Thoracic aorta (tissue), 2 donors: ENCODE results near the gene NOD2. TPM values are rescaled to one million over a fixed set of nuclear protein-coding genes. Genes with fewer than 3 reads are reported as not detected.

Experiments
- ATAC-seq: fragments of 150-250 bp; one replicate; pipeline ENCODE4 v1.8.0; 2017; ENCODE audit warnings: low read depth; ENCODE audit not compliant: insufficient number of reproducible peaks, low FRiP score
- DNase-seq: peaks from one replicate; pipeline ENCODE4 v3.0.0-alpha.2; 2020; ENCODE audit warnings: low spot score
- H3K27ac ChIP-seq, 2 donors: fragments of 200-600 bp; sonication (generic); 1 replicate in 1 of 2; 2 replicates in 1 of 2; pipeline ENCODE4 v1.5.1; 2016; ENCODE audit warnings: mild to moderate bottlenecking in 2 of 2, moderate library complexity in 2 of 2
- H3K27me3 ChIP-seq: fragments of 200-600 bp; sonication (generic); replicated peaks from 2 replicates; pipeline ENCODE4 v1.6.0; 2016; ENCODE audit warnings: mild to moderate bottlenecking; ENCODE audit not compliant: insufficient read depth
- H3K36me3 ChIP-seq: fragments of 200-600 bp; sonication (generic); one replicate; pipeline ENCODE4 v1.5.1; 2016
- H3K4me1 ChIP-seq, 2 donors: fragments of 200-600 bp; sonication (generic); 1 replicate in 1 of 2; 2 replicates in 1 of 2; pipeline versions ENCODE4 v1.5.1 to v1.6.0; 2016; ENCODE audit warnings: low read depth in 2 of 2, mild to moderate bottlenecking in 1 of 2; ENCODE audit not compliant: control insufficient read depth in 1 of 2
- H3K4me3 ChIP-seq: fragments of 200-600 bp; sonication (generic); 2 replicates; pipeline ENCODE4 v1.5.1; 2016; ENCODE audit warnings: mild to moderate bottlenecking
- H3K9me3 ChIP-seq: fragments of 200-600 bp; sonication (generic); 2 replicates; pipeline ENCODE4 v1.5.1; 2016
- CTCF ChIP-seq: fragments of 200-600 bp; sonication (generic); IDR thresholded peaks from one replicate; pipeline ENCODE4 v1.5.1; 2019; ENCODE audit warnings: antibody characterized with exemption
- total RNA-seq, 2 donors: library from RNA; depleted of rRNA; stranded (reverse); fragments of >200 nt; gene quantifications; one replicate each; pipeline versions ENCODE4 v1.1.0 to v1.2.3, GENCODE V29; 2016

Gene NOD2
- total RNA-seq, 2 donors from 2014 or later: 7.4 to 10.9 TPM

- DNase-seq (no peak), ATAC-seq (no peak)
- H3K27ac ChIP-seq: no peak overlapping the region
- TF ChIP-seq CTCF: no peak
- H3K27me3 ChIP-seq: no peaks in the 10 kb centered on the region
- no peaks in the 10 kb centered on the region for H3K9me3 ChIP-seq
- H3K4me3 ChIP-seq: no peak overlapping the region
- H3K4me1 ChIP-seq: peaks cover 6 to 13% of the 10 kb centered on the region in 2 donors
- no peaks in the 10 kb centered on the region for H3K36me3 ChIP-seq
Observed at GRCh38 chr16:50712956-50713355, 19.6 kb downstream of the NOD2 start.

GRCh38 chr16:50717091-50717490 lies 23.7 kb downstream of the NOD2 start:
- H3K9me3 ChIP-seq: no peaks in the 10 kb centered on the region
- DNase-seq (no peak), ATAC-seq (no peak)
- peaks cover 0 to 3% of the 10 kb centered on the region in 2 donors for H3K4me1 ChIP-seq
- TF ChIP-seq CTCF: no peak
- no peaks in the 10 kb centered on the region for H3K27me3 ChIP-seq
- no peaks in the 10 kb centered on the region for H3K36me3 ChIP-seq
- no peak overlapping the region for H3K4me3 ChIP-seq
- H3K27ac ChIP-seq: no peak overlapping the region

- no peaks in the 10 kb centered on the region for H3K9me3 ChIP-seq
- H3K4me1 ChIP-seq: no peaks in the 10 kb centered on the region
- TF ChIP-seq CTCF: no peak
- H3K27ac ChIP-seq: no peak overlapping the region
- no peaks in the 10 kb centered on the region for H3K36me3 ChIP-seq
- H3K27me3 ChIP-seq: no peaks in the 10 kb centered on the region
- no peak for ATAC-seq
- DNase-seq: no peak
- no peak overlapping the region for H3K4me3 ChIP-seq
Observed at GRCh38 chr16:50717494-50717893, 24.1 kb downstream of the NOD2 start.

GRCh38 chr16:50718061-50718760 lies 24.8 kb downstream of the NOD2 start:
- no peak overlapping the region for H3K4me3 ChIP-seq
- no peaks in the 10 kb centered on the region for H3K36me3 ChIP-seq
- H3K27ac ChIP-seq: no peak overlapping the region
- no peak for TF ChIP-seq CTCF
- DNase-seq (no peak), ATAC-seq (no peak)
- H3K4me1 ChIP-seq: no peaks in the 10 kb centered on the region
- no peaks in the 10 kb centered on the region for H3K9me3 ChIP-seq
- H3K27me3 ChIP-seq: no peaks in the 10 kb centered on the region

DNA sequence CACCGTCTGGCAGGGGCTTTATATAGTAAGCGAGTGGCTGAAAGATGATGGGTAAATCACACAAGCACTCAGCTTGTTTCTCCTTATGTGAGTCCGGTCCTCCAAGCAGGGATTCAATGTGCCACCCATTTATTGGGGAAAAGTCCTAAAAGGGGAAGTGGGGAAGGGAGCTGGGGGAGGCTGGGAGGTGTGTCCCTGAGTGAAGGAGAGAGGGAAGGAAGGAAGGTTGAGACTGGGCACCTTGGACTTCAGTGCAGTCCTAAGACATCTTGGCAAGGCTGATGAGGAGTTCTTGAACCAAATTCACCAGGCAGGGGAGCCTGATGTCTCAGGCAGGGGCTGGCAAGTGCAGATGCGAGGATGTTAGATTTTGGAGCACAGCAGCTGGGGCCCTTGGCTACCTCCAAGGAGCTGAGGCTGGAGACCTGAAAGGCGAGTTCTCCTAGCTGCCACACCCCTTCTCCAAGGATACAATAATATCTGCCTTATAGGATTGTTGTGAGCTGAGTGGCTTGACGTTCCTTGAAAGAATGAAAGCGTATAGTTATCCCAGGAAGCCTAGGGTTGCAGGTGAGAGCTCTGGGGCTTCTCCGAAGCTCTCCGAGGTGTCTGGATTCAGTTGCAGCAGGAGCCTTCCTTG lies 25.5 kb downstream of the NOD2 start:
- no peak for ATAC-seq
- no peaks in the 10 kb centered on the region for H3K27me3 ChIP-seq
- H3K4me3 ChIP-seq: no peak overlapping the region
- no peak overlapping the region for H3K27ac ChIP-seq
- DNase-seq: no peak
- H3K4me1 ChIP-seq: no peaks in the 10 kb centered on the region
- no peak for TF ChIP-seq CTCF
- peaks cover 3% of the 10 kb centered on the region for H3K36me3 ChIP-seq
- no peaks in the 10 kb centered on the region for H3K9me3 ChIP-seq
